ENCODE measurements around the gene DSP. TPM values are rescaled to one million over a fixed set of nuclear protein-coding genes. Genes with fewer than 3 reads are reported as not detected.

DSP gene
- total RNA-seq, 1 donor from 2014 or later, result 7.2 TPM

GRCh38 chr6:7529141-7529540 lies 12.3 kb upstream of the DSP start:
- H3K27ac ChIP-seq, result no peak overlapping the region
- no peaks in the 10 kb centered on the region for H3K9me3 ChIP-seq
- H3K4me3 ChIP-seq, result no peak overlapping the region
- H3K4me1 ChIP-seq, result no peaks in the 10 kb centered on the region
- TF ChIP-seq, protein P1, sequence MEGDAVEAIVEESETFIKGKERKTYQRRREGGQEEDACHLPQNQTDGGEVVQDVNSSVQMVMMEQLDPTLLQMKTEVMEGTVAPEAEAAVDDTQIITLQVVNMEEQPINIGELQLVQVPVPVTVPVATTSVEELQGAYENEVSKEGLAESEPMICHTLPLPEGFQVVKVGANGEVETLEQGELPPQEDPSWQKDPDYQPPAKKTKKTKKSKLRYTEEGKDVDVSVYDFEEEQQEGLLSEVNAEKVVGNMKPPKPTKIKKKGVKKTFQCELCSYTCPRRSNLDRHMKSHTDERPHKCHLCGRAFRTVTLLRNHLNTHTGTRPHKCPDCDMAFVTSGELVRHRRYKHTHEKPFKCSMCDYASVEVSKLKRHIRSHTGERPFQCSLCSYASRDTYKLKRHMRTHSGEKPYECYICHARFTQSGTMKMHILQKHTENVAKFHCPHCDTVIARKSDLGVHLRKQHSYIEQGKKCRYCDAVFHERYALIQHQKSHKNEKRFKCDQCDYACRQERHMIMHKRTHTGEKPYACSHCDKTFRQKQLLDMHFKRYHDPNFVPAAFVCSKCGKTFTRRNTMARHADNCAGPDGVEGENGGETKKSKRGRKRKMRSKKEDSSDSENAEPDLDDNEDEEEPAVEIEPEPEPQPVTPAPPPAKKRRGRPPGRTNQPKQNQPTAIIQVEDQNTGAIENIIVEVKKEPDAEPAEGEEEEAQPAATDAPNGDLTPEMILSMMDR (IDR thresholded peaks at IDR 0.05), result no peak
- intact Hi-C loops (cut with DNase I), result no loop called here
- DNase-seq (ENCODE audit: low spot score in 2 of 2), result no peak
- H3K27me3 ChIP-seq, result no peaks in the 10 kb centered on the region
- H3K36me3 ChIP-seq, result no peaks in the 10 kb centered on the region

- no peak overlapping the region for H3K4me3 ChIP-seq
- no peaks in the 10 kb centered on the region for H3K4me1 ChIP-seq
- H3K36me3 ChIP-seq, result no peaks in the 10 kb centered on the region
- no peaks in the 10 kb centered on the region for H3K9me3 ChIP-seq
- DNase-seq (ENCODE audit: low spot score in 2 of 2), result no peak
- intact Hi-C loops (cut with DNase I), result no loop called here
- H3K27ac ChIP-seq, result no peak overlapping the region
- no peaks in the 10 kb centered on the region for H3K27me3 ChIP-seq
- TF ChIP-seq, protein P1 (IDR thresholded peaks at IDR 0.05), result no peak
Observed at GRCh38 chr6:7532232-7532631, 9.2 kb upstream of the DSP start.

GRCh38 chr6:7532821-7533220 lies 8.7 kb upstream of the DSP start:
- TF ChIP-seq, protein P1 (IDR thresholded peaks at IDR 0.05), result no peak
- intact Hi-C loops (cut with DNase I), result no loop called here
- Histone ChIP-seq H3K9me3 (no peaks in the 10 kb centered on the region), H3K4me3 (no peak overlapping the region), H3K36me3 (no peaks in the 10 kb centered on the region), H3K4me1 (no peaks in the 10 kb centered on the region), H3K27ac (no peak overlapping the region), H3K27me3 (no peaks in the 10 kb centered on the region)
- DNase-seq (ENCODE audit: low spot score in 2 of 2), result no peak

GRCh38 chr6:7534192-7534591 lies 7.3 kb upstream of the DSP start:
- H3K27ac ChIP-seq, result no peak overlapping the region
- no peaks in the 10 kb centered on the region for H3K9me3 ChIP-seq
- TF ChIP-seq, protein P1 (IDR thresholded peaks at IDR 0.05), result no peak
- no peaks in the 10 kb centered on the region for H3K4me1 ChIP-seq
- H3K36me3 ChIP-seq, result no peaks in the 10 kb centered on the region
- no peaks in the 10 kb centered on the region for H3K27me3 ChIP-seq
- no peak overlapping the region for H3K4me3 ChIP-seq
- no peak for DNase-seq (ENCODE audit: low spot score in 2 of 2)
- intact Hi-C loops (cut with DNase I), result no loop called here

GRCh38 chr6:7535498-7535897 lies 6.0 kb upstream of the DSP start:
- H3K4me3 ChIP-seq, result no peak overlapping the region
- H3K36me3 ChIP-seq, result no peaks in the 10 kb centered on the region
- intact Hi-C loops (cut with DNase I), result no loop called here
- DNase-seq (ENCODE audit: low spot score in 2 of 2), result no peak
- TF ChIP-seq, protein P1 (IDR thresholded peaks at IDR 0.05), result no peak
- no peaks in the 10 kb centered on the region for H3K4me1 ChIP-seq
- H3K27me3 ChIP-seq, result no peaks in the 10 kb centered on the region
- no peak overlapping the region for H3K27ac ChIP-seq
- H3K9me3 ChIP-seq, result no peaks in the 10 kb centered on the region

- Histone ChIP-seq H3K27me3 (peaks cover 10% of the 10 kb centered on the region), H3K27ac (no peak overlapping the region), H3K4me3 (no peak overlapping the region), H3K36me3 (no peaks in the 10 kb centered on the region), H3K9me3 (no peaks in the 10 kb centered on the region), H3K4me1 (peaks cover 8 to 12% of the 10 kb centered on the region in 2 donors)
- intact Hi-C loops (cut with DNase I), result no loop called here
- DNase-seq (ENCODE audit: low spot score in 2 of 2), result no peak
- TF ChIP-seq, protein P1 (IDR thresholded peaks at IDR 0.05), result no peak
Observed at GRCh38 chr6:7537565-7538174, 3.8 kb upstream of the DSP start.
